IMR-90 (cell line): Measurements from ENCODE around the gene RBBP8. TPM values are rescaled to one million over a fixed set of nuclear protein-coding genes. Genes with fewer than 3 reads are reported as not detected.

Source experiments
- ATAC-seq: fragments of 200-7000 bp; cut with Tn5 transposase; 2 replicates; pipeline ENCODE4 v1.9.1; 2020; ENCODE audit warnings: low read depth, mild to moderate bottlenecking, moderate library complexity
- BruUV-seq: library from RNA; stranded (reverse); fragments of 400-500 nt; replicated peaks from 2 replicates; lab custom pipeline; 2021; lab: Mats Ljungman, UMichigan
- CTCF ChIA-PET: fragments of 300-600 bp; formaldehyde crosslinking; extraction: SDS; loops from one replicate; lab custom pipeline; 2021; ENCODE audit warnings: antibody characterized with exemption; lab: Yijun Ruan, JAX
- POLR2A ChIA-PET: fragments of 300-600 bp; sonication (Branson Sonifier 250); formaldehyde crosslinking; loops from one replicate; lab custom pipeline; 2022; ENCODE audit warnings: antibody characterized with exemption; ENCODE audit not compliant: unreplicated experiment; lab: Charles Lee
- DNase-seq: peaks from one replicate; pipeline ENCODE4 v3.0.0; 2013
- H2AFZ ChIP-seq: replicated peaks from 2 replicates; pipeline ENCODE3; 2013; ENCODE audit warnings: low read length, mild to moderate bottlenecking; ENCODE audit not compliant: poor library complexity
- H2AK5ac ChIP-seq: 2 replicates; pipeline ENCODE4 v1.6.1; 2013; ENCODE audit warnings: low read depth, low read length, inconsistent platforms
- H2AK9ac ChIP-seq: replicated peaks from 2 replicates; pipeline ENCODE3; 2013; ENCODE audit warnings: mild to moderate bottlenecking, low read depth, low read length, moderate library complexity; ENCODE audit not compliant: poor library complexity
- H2BK120ac ChIP-seq: 2 replicates; pipeline ENCODE4 v1.6.1; 2013; ENCODE audit warnings: low read depth, low read length, inconsistent platforms
- H2BK15ac ChIP-seq: 3 replicates; pipeline ENCODE4 v1.6.1; 2013; ENCODE audit warnings: low read depth, low read length, inconsistent platforms
- H2BK20ac ChIP-seq: 2 replicates; pipeline ENCODE4 v1.6.1; 2013; ENCODE audit warnings: low read depth, mild to moderate bottlenecking, inconsistent platforms, low read length, moderate library complexity
- H2BK5ac ChIP-seq: 2 replicates; pipeline ENCODE4 v1.6.1; 2013; ENCODE audit warnings: mild to moderate bottlenecking, low read depth, low read length, inconsistent platforms; ENCODE audit not compliant: poor library complexity, severe bottlenecking
- H3K14ac ChIP-seq: replicated peaks from 2 replicates; pipeline ENCODE4 v1.6.1; 2013; ENCODE audit warnings: low read depth, low read length, inconsistent platforms
- H3K18ac ChIP-seq: 2 replicates; pipeline ENCODE4 v1.6.1; 2013; ENCODE audit warnings: low read depth, low read length, control low read depth
- H3K23ac ChIP-seq: 2 replicates; pipeline ENCODE4 v1.6.1; 2013; ENCODE audit warnings: low read depth, low read length, inconsistent platforms
- H3K27ac ChIP-seq: 2 replicates; pipeline ENCODE4 v1.5.1; 2013; ENCODE audit warnings: mild to moderate bottlenecking, control low read depth, low read length; ENCODE audit not compliant: insufficient read depth
- H3K27me3 ChIP-seq: 2 replicates; pipeline ENCODE4 v1.6.1; 2013; ENCODE audit warnings: low read length; ENCODE audit not compliant: control insufficient read depth, insufficient read depth
- H3K36me3 ChIP-seq: 2 replicates; pipeline ENCODE4 v1.6.1; 2013; ENCODE audit warnings: low read length, mixed read lengths; ENCODE audit not compliant: control insufficient read depth, insufficient read depth
- H3K4ac ChIP-seq: 2 replicates; pipeline ENCODE4 v1.6.1; 2013; ENCODE audit warnings: low read depth, low read length, inconsistent platforms
- H3K4me1 ChIP-seq: 2 replicates; pipeline ENCODE4 v1.6.1; 2013; ENCODE audit warnings: low read length, mixed read lengths; ENCODE audit not compliant: control insufficient read depth, insufficient read depth
- H3K4me2 ChIP-seq: 2 replicates; pipeline ENCODE4 v1.6.1; 2013; ENCODE audit warnings: low read depth, mild to moderate bottlenecking, control low read depth, low read length, moderate library complexity
- H3K4me3 ChIP-seq: 2 replicates; pipeline ENCODE4 v1.5.1; 2013; ENCODE audit warnings: low read depth, mild to moderate bottlenecking, control low read depth, low read length, moderate library complexity; ENCODE audit not compliant: insufficient read depth
- H3K56ac ChIP-seq: 2 replicates; pipeline ENCODE4 v1.6.1; 2013; ENCODE audit warnings: low read length, inconsistent platforms; ENCODE audit not compliant: insufficient read depth; ENCODE audit errors: extremely low read depth
- H3K79me1 ChIP-seq, 2 experiments: 2 replicates each; pipeline ENCODE4 v1.6.1; 2013; ENCODE audit warnings: low read length in 2 of 2, inconsistent platforms in 1 of 2, low read depth in 1 of 2
- H3K9ac ChIP-seq: 2 replicates; pipeline ENCODE4 v1.6.1; 2013; ENCODE audit warnings: low read depth, low read length, control low read depth
- H3K9me1 ChIP-seq: 2 replicates; pipeline ENCODE4 v1.6.1; 2013; ENCODE audit warnings: low read length, inconsistent platforms; ENCODE audit not compliant: insufficient read depth
- H3K9me3 ChIP-seq: 2 replicates; pipeline ENCODE4 v1.6.1; 2013; ENCODE audit warnings: low read length; ENCODE audit not compliant: control insufficient read depth, insufficient read depth
- H4K20me1 ChIP-seq: 2 replicates; pipeline ENCODE4 v1.6.1; 2013; ENCODE audit warnings: low read length, inconsistent platforms; ENCODE audit not compliant: insufficient read depth
- H4K5ac ChIP-seq: 2 replicates; pipeline ENCODE4 v1.6.1; 2013; ENCODE audit warnings: mild to moderate bottlenecking, low read depth, low read length, control low read depth
- H4K8ac ChIP-seq, 2 experiments: 2 replicates each; pipeline ENCODE4 v1.6.1; 2013; ENCODE audit warnings: low read depth in 2 of 2, low read length in 2 of 2, control low read depth in 1 of 2, inconsistent platforms in 1 of 2
- H4K91ac ChIP-seq: 2 replicates; pipeline ENCODE4 v1.6.1; 2013; ENCODE audit warnings: low read depth, low read length, inconsistent platforms; ENCODE audit not compliant: insufficient read depth
- BHLHE40 ChIP-seq: fragments of 150-350 bp; IDR thresholded peaks from 2 replicates; pipeline ENCODE4 v1.6.1; 2016; ENCODE audit warnings: mild to moderate bottlenecking, low read depth, low read length
- CEBPB ChIP-seq: IDR thresholded peaks from 2 replicates; pipeline ENCODE4 v1.6.1; 2012; ENCODE audit warnings: low read depth, low read length, improper control_type of control experiment
- CHD1 ChIP-seq: IDR thresholded peaks from 2 replicates; pipeline ENCODE4 v1.6.1; 2012; ENCODE audit warnings: low read depth, low read length, improper control_type of control experiment
- ELK1 ChIP-seq: fragments of 150-350 bp; IDR thresholded peaks from 2 replicates; pipeline ENCODE4 v1.6.1; 2016; ENCODE audit warnings: low read depth, mild to moderate bottlenecking, low read length, moderate library complexity, borderline replicate concordance
- MAFK ChIP-seq: IDR thresholded peaks from 2 replicates; pipeline ENCODE4 v1.6.1; 2012; ENCODE audit warnings: low read depth, low read length, improper control_type of control experiment
- MAZ ChIP-seq: IDR thresholded peaks from 2 replicates; pipeline ENCODE4 v1.6.1; 2012; ENCODE audit warnings: low read depth, mild to moderate bottlenecking, low read length, improper control_type of control experiment, moderate library complexity, borderline replicate concordance
- MXI1 ChIP-seq: IDR thresholded peaks from 2 replicates; pipeline ENCODE4 v1.6.1; 2012; ENCODE audit warnings: low read depth, mild to moderate bottlenecking, low read length, moderate library complexity, borderline replicate concordance
- NFE2L2 ChIP-seq: fragments of 150-350 bp; IDR thresholded peaks from 2 replicates; pipeline ENCODE4 v1.6.1; 2016; ENCODE audit warnings: low read depth, mild to moderate bottlenecking, low read length
- POLR2A ChIP-seq: IDR thresholded peaks from 2 replicates; pipeline ENCODE4 v1.6.1; 2012; ENCODE audit warnings: mild to moderate bottlenecking, low read depth, low read length
- RAD21 ChIP-seq: IDR thresholded peaks from 2 replicates; pipeline ENCODE4 v1.6.1; 2012; ENCODE audit warnings: low read length, improper control_type of control experiment
- RCOR1 ChIP-seq: IDR thresholded peaks from 2 replicates; pipeline ENCODE4 v1.6.1; 2012; ENCODE audit warnings: mild to moderate bottlenecking, low read length, improper control_type of control experiment; ENCODE audit not compliant: insufficient replicate concordance
- RFX5 ChIP-seq: IDR thresholded peaks from 2 replicates; pipeline ENCODE4 v1.8.0; 2012; ENCODE audit warnings: low read depth, mild to moderate bottlenecking, low read length, moderate library complexity
- USF2 ChIP-seq: fragments of 150-350 bp; IDR thresholded peaks from 2 replicates; pipeline ENCODE4 v1.6.1; 2017; ENCODE audit warnings: mild to moderate bottlenecking, antibody characterized with exemption, low read length, low read depth
- WGBS, 2 experiments: methylation state at CpG; one replicate each; pipeline versions ENCODE4 v1.1.5 to v1.1.7; 2013; ENCODE audit warnings: missing lambda C conversion rate in 2 of 2; ENCODE audit not compliant: insufficient read length in 1 of 2; ENCODE audit errors: extremely low coverage in 2 of 2; 5-methylcytosine and 5-hydroxymethylcytosine counted together
- dilution Hi-C: fragments of 300-500 bp; cut with HindIII; formaldehyde crosslinking; loops from one replicate; pipeline ENCODE4 v1.14.3; 2018; ENCODE audit warnings: low sequenced_read_pairs; ENCODE audit not compliant: unreplicated experiment
- in situ Hi-C: fragments of 300-500 bp; cut with MboI; formaldehyde crosslinking; loops from 3 replicates; pipeline ENCODE4 v1.14.3; 2019; ENCODE audit warnings: low sequenced_read_pairs, inconsistent platforms, mixed read lengths
- intact Hi-C: fragments of 100-400 bp; cut with micrococcal nuclease; formaldehyde crosslinking; loops from 2 replicates; pipeline ENCODE4 v1.10.0; 2022
- polyA plus RNA-seq, 3 experiments: library from polyadenylated mRNA; depleted of rRNA; stranded (reverse); fragments of >200 nt; gene quantifications; 2 replicates each; pipeline ENCODE4 v1.2.3, GENCODE V29; 2012; ENCODE audit warnings: low replicate concordance in 1 of 3
- total RNA-seq: library from RNA; depleted of rRNA; stranded (reverse); fragments of >200 nt; gene quantifications from 2 replicates; pipeline ENCODE4 v1.2.3, GENCODE V29; 2012

Gene RBBP8
- total and polyA plus RNA-seq, 2 of the 4 experiments (the other 2 are of a cell fraction): 12.0 to 21.1 TPM

- TF ChIP-seq MAZ: no peak
These were observed 2.9 kb upstream of the RBBP8 start (continued) for GRCh38 chr18:22930089-22930713.

DNA sequence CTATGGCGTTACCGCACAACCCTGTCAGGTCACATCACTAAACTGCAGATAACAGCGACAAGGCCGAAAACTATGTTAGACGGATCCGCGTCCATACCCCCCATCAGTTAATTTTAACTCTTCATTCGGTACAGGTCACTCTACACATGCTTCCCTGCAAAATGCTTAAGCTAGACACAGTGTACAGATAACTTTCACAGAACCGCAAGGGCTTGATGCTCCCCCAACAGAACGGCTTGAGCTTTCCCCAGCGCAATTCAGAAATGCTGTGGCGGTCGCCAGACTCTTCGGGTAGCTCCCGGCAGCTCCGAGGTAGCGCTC, 283 bp upstream of the RBBP8 start:
- peak overlapping the region; percentile 96 for H3K23ac ChIP-seq
- peak overlapping the region; percentile 99 for H3K4me2 ChIP-seq
- POLR2A ChIA-PET: no interaction called here
- intact Hi-C loops (loop anchor here (5.0 kb wide), 2 partner anchors 111 to 479 kb away; no protein-coding TSS in a partner anchor), in situ Hi-C loops (loop anchor here (5.0 kb wide), 1 partner anchor 49 kb away; no protein-coding TSS in a partner anchor), dilution Hi-C loops (no loop called here)
- no peaks in the 10 kb centered on the region for H3K36me3 ChIP-seq
- no peak for DNase-seq
- no peak for TF ChIP-seq POLR2A
- no peak for TF ChIP-seq MAZ
- TF ChIP-seq BHLHE40: no peak
- TF ChIP-seq RAD21: no peak
- no peak for TF ChIP-seq RCOR1
- no peak for TF ChIP-seq CEBPB
- no peak for TF ChIP-seq MXI1
- TF ChIP-seq ELK1: no peak
- no peak for TF ChIP-seq USF2
- no peak for TF ChIP-seq MAFK
- TF ChIP-seq CHD1: no peak
- TF ChIP-seq NFE2L2: no peak
- TF ChIP-seq RFX5: no peak
- H2AK9ac ChIP-seq: peak overlapping the region; percentile 73
- peak overlapping the region; percentile 98 for H2AFZ ChIP-seq
- 0% methylated on average over 6 of the region's 17 CpGs; no CpG with 5 or more reads in 1 of the 2 experiments for WGBS, 2 experiments
- H2BK20ac ChIP-seq: peak overlapping the region; percentile 36; the same call in 1 of the 2 replicates
- H3K18ac ChIP-seq: peak overlapping the region; percentile 67
- H4K5ac ChIP-seq: peak overlapping the region; percentile 87
- H3K79me1 ChIP-seq: peaks cover 4 to 18% of the 10 kb centered on the region in 2 experiments
- H4K20me1 ChIP-seq: no peaks in the 10 kb centered on the region; the same call in 1 of the 2 replicates
- H3K4me3 ChIP-seq: peak overlapping the region; percentile 86
- peak overlapping the region; percentile 76 for H2BK120ac ChIP-seq
- H3K4ac ChIP-seq: peak overlapping the region; percentile 82
- H2BK15ac ChIP-seq: 0 out of 3 replicates have a peak overlapping the region, but pooled peaks have one; percentile 6
- peaks cover 4% of the 10 kb centered on the region; the same call in 1 of the 2 replicates for H3K9me1 ChIP-seq
- H4K8ac ChIP-seq: peak overlapping the region; percentile 14 to 93
- H2BK5ac ChIP-seq: peak overlapping the region; percentile 81
- H3K9me3 ChIP-seq: no peaks in the 10 kb centered on the region
- H4K91ac ChIP-seq: 0 out of 2 replicates have a peak overlapping the region, but pooled peaks have one; percentile 53
- peak overlapping the region; percentile 78 for H3K56ac ChIP-seq
- CTCF ChIA-PET: interaction anchor here (0.8 kb wide), 1 partner anchor 17 kb away, joined by 4 read pairs; no protein-coding TSS in a partner anchor
- H2AK5ac ChIP-seq: no peak overlapping the region; the same call in 1 of the 2 replicates
- BruUV-seq: no TSS peak
- ATAC-seq: peak; percentile 60
- no peaks in the 10 kb centered on the region for H3K27me3 ChIP-seq
- peak overlapping the region; percentile 86 for H3K9ac ChIP-seq
- H3K4me1 ChIP-seq: no peaks in the 10 kb centered on the region
- peak overlapping the region; percentile 82 for H3K27ac ChIP-seq
- H3K14ac ChIP-seq: peak overlapping the region; percentile 97
